ENCODE measurements around the gene KEAP1.

Gene KEAP1

DNA sequence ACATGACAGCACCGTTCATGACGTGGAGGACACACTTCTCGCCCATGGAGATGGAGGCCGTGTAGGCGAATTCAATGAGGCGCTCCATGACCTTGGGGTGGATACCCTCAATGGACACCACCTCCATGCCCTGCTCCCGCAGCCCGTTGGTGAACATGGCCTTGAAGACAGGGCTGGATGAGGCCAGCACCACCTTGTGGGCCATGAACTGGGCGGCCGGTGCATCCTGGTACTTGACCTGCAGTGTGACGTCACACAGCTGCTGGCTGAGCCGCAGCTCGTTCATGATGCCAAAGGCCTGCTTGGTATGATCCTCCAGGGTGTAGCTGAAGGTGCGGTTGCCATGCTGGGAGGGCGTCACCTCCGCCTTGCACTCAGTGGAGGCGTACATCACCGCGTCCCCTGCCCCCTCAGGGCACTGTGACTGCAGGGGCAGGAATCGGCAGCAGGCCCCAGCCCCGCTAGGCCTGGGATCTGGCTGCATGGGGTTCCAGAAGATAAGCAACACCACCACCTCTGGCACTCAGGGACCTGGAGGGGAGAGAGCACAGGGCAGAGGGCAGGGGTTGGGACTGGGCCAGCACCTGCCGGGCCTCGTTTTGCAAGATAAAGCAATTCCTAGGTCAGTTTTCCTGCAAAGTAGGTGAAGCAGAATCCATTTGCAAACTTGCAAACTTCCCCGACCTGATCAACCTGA lies 3.5 kb downstream of the KEAP1 start:
- peaks cover 5% of the 10 kb centered on the region for H3K4me1 ChIP-seq (ENCODE audit: control insufficient read depth, insufficient read depth, low read length)
- H3K27me3 ChIP-seq (ENCODE audit: control insufficient read depth, insufficient read depth, low read length, poor library complexity, severe bottlenecking), result peaks cover 10% of the 10 kb centered on the region
- no peak overlapping the region for H3K4me3 ChIP-seq (ENCODE audit: insufficient read depth, low read depth, low read length)
- H3K9me3 ChIP-seq (ENCODE audit: control insufficient read depth, low read length), result no peaks in the 10 kb centered on the region
- H3K27ac ChIP-seq (ENCODE audit: insufficient read depth, low read depth, low read length, poor library complexity, severe bottlenecking), result no peak overlapping the region
- WGBS, 2 experiments, result 87 to 90% methylated on average over 24 of the region's 24 CpGs
- peaks cover 27% of the 10 kb centered on the region for H3K36me3 ChIP-seq (ENCODE audit: control insufficient read depth, insufficient read depth, low read length)

- no peak overlapping the region for H3K4me3 ChIP-seq (ENCODE audit: insufficient read depth, low read depth, low read length)
- peaks cover 5% of the 10 kb centered on the region for H3K4me1 ChIP-seq (ENCODE audit: control insufficient read depth, insufficient read depth, low read length)
- no peaks in the 10 kb centered on the region for H3K9me3 ChIP-seq (ENCODE audit: control insufficient read depth, low read length)
- H3K36me3 ChIP-seq (ENCODE audit: control insufficient read depth, insufficient read depth, low read length), result peaks cover 27% of the 10 kb centered on the region
- H3K27me3 ChIP-seq (ENCODE audit: control insufficient read depth, insufficient read depth, low read length, poor library complexity, severe bottlenecking), result no peaks in the 10 kb centered on the region
- WGBS, 2 experiments, result 86 to 92% methylated on average over 4 of the region's 4 CpGs
- H3K27ac ChIP-seq (ENCODE audit: insufficient read depth, low read depth, low read length, poor library complexity, severe bottlenecking), result no peak overlapping the region
Observed at GRCh38 chr19:10497371-10497770, 5.8 kb downstream of the KEAP1 start.

GRCh38 chr19:10491472-10492047 lies 11.6 kb downstream of the KEAP1 start:
- Histone ChIP-seq H3K9me3 (ENCODE audit: control insufficient read depth, low read length) (no peaks in the 10 kb centered on the region), H3K36me3 (ENCODE audit: control insufficient read depth, insufficient read depth, low read length) (peaks cover 34% of the 10 kb centered on the region), H3K4me3 (ENCODE audit: insufficient read depth, low read depth, low read length) (no peak overlapping the region), H3K4me1 (ENCODE audit: control insufficient read depth, insufficient read depth, low read length) (no peaks in the 10 kb centered on the region), H3K27ac (ENCODE audit: insufficient read depth, low read depth, low read length, poor library complexity, severe bottlenecking) (no peak overlapping the region), H3K27me3 (ENCODE audit: control insufficient read depth, insufficient read depth, low read length, poor library complexity, severe bottlenecking) (no peaks in the 10 kb centered on the region)
- WGBS, 2 experiments, result 96% methylated on average over 43 of the region's 43 CpGs

GRCh38 chr19:10486551-10486950 lies 16.6 kb downstream of the KEAP1 start:
- Histone ChIP-seq H3K36me3 (ENCODE audit: control insufficient read depth, insufficient read depth, low read length) (peaks cover 31% of the 10 kb centered on the region), H3K4me3 (ENCODE audit: insufficient read depth, low read depth, low read length) (no peak overlapping the region), H3K27ac (ENCODE audit: insufficient read depth, low read depth, low read length, poor library complexity, severe bottlenecking) (no peak overlapping the region), H3K9me3 (ENCODE audit: control insufficient read depth, low read length) (no peaks in the 10 kb centered on the region), H3K27me3 (ENCODE audit: control insufficient read depth, insufficient read depth, low read length, poor library complexity, severe bottlenecking) (no peaks in the 10 kb centered on the region), H3K4me1 (ENCODE audit: control insufficient read depth, insufficient read depth, low read length) (no peaks in the 10 kb centered on the region)
- WGBS, 2 experiments, result 94 to 96% methylated on average over 13 of the region's 13 CpGs

DNA sequence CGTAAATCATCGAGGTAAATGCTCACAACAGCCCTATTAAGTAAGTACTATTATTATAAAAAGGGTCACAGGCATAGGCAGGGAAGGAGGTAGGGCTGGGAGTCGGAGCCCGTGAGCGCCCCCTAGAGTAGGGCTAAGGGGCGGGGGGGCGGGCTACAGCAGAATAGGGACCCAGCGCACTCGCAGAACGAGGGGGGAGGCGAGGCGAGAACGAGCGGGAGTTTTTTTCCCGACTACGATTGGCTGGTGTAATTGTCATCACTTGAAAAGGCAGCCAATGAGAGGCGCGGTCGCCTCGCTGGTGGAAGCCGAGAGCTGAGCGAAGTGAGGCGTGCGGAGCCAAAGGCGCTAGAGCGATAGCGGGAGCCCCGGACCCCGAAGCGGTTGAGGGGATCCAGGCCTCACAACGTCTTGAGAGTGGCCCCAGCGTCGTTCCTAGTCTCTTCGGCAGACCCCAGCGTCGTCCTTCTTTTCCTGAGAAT lies 24.2 kb downstream of the KEAP1 start:
- Histone ChIP-seq H3K4me1 (ENCODE audit: control insufficient read depth, insufficient read depth, low read length) (no peaks in the 10 kb centered on the region), H3K27ac (ENCODE audit: insufficient read depth, low read depth, low read length, poor library complexity, severe bottlenecking) (no peak overlapping the region), H3K4me3 (ENCODE audit: insufficient read depth, low read depth, low read length) (no peak overlapping the region), H3K27me3 (ENCODE audit: control insufficient read depth, insufficient read depth, low read length, poor library complexity, severe bottlenecking) (peaks cover 14% of the 10 kb centered on the region), H3K36me3 (ENCODE audit: control insufficient read depth, insufficient read depth, low read length) (no peaks in the 10 kb centered on the region), H3K9me3 (ENCODE audit: control insufficient read depth, low read length) (no peaks in the 10 kb centered on the region)
- WGBS, 2 experiments, result 6 to 7% methylated on average over 34 to 36 of the region's 36 CpGs

GRCh38 chr19:10478476-10478875 lies 24.7 kb downstream of the KEAP1 start:
- Histone ChIP-seq H3K4me3 (ENCODE audit: insufficient read depth, low read depth, low read length) (no peak overlapping the region), H3K27ac (ENCODE audit: insufficient read depth, low read depth, low read length, poor library complexity, severe bottlenecking) (no peak overlapping the region)
- WGBS, 2 experiments, result 50 to 57% methylated on average over 3 to 4 of the region's 5 CpGs

GRCh38 chr19:10474962-10475451 lies 28.1 kb downstream of the KEAP1 start:
- H3K9me3 ChIP-seq (ENCODE audit: control insufficient read depth, low read length), result no peaks in the 10 kb centered on the region
- no peaks in the 10 kb centered on the region for H3K36me3 ChIP-seq (ENCODE audit: control insufficient read depth, insufficient read depth, low read length)
- H3K27me3 ChIP-seq (ENCODE audit: control insufficient read depth, insufficient read depth, low read length, poor library complexity, severe bottlenecking), result peaks cover 10% of the 10 kb centered on the region
- no peak overlapping the region for H3K4me3 ChIP-seq (ENCODE audit: insufficient read depth, low read depth, low read length)
- no peaks in the 10 kb centered on the region for H3K4me1 ChIP-seq (ENCODE audit: control insufficient read depth, insufficient read depth, low read length)
- H3K27ac ChIP-seq (ENCODE audit: insufficient read depth, low read depth, low read length, poor library complexity, severe bottlenecking), result no peak overlapping the region
- 79 to 83% methylated on average over 6 of the region's 6 CpGs for WGBS, 2 experiments

More at GRCh38 chr19:10478476-10478875, 24.7 kb downstream of the KEAP1 start:
- no peaks in the 10 kb centered on the region for H3K36me3 ChIP-seq (ENCODE audit: control insufficient read depth, insufficient read depth, low read length)
- H3K4me1 ChIP-seq (ENCODE audit: control insufficient read depth, insufficient read depth, low read length), result no peaks in the 10 kb centered on the region
- peaks cover 14% of the 10 kb centered on the region for H3K27me3 ChIP-seq (ENCODE audit: control insufficient read depth, insufficient read depth, low read length, poor library complexity, severe bottlenecking)
- H3K9me3 ChIP-seq (ENCODE audit: control insufficient read depth, low read length), result no peaks in the 10 kb centered on the region

DNA sequence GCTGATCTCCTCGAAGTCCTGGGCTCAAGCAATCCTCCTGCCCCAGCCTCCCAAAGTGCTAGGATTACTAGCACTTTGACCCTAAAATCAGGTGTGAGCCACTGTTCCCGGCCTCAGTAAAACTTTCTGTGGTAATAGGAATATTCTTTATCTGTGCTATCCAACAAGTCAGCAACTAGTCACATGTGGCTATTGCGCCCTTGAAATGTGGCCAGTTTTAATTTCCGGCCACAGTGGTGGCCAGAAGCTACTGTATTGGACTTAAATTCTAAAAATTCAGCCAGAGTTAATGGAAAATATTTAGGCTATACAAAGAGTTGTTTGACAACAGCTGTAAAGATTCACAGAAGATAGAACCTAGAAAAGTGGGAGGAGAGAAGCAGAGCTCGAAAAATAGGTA lies 30.0 kb downstream of the KEAP1 start:
- Histone ChIP-seq H3K4me1 (ENCODE audit: control insufficient read depth, insufficient read depth, low read length) (peaks cover 10% of the 10 kb centered on the region), H3K36me3 (ENCODE audit: control insufficient read depth, insufficient read depth, low read length) (no peaks in the 10 kb centered on the region), H3K27me3 (ENCODE audit: control insufficient read depth, insufficient read depth, low read length, poor library complexity, severe bottlenecking) (no peaks in the 10 kb centered on the region), H3K4me3 (ENCODE audit: insufficient read depth, low read depth, low read length) (no peak overlapping the region), H3K9me3 (ENCODE audit: control insufficient read depth, low read length) (no peaks in the 10 kb centered on the region), H3K27ac (ENCODE audit: insufficient read depth, low read depth, low read length, poor library complexity, severe bottlenecking) (no peak overlapping the region)
- WGBS, 2 experiments, result 89 to 94% methylated on average over 5 of the region's 5 CpGs

DNA sequence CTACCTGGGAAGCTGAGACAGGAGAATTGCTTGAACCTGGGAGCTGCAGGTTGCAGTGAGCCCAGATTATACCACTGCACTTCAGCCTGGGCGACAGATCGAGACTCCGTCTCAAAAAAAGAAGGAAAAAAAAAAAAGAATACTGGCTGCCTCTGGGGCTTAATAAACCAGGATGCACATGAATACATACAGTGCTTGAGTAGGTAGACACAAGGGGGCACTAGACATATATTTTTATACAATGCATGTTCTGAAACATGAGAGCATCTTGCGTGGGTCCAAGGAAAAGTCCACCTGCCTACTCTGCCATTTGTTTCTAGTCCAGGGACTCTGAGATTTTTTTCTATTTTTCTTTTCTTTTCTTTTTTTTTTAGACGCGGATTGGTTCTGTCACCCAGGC lies 31.2 kb downstream of the KEAP1 start:
- no peak overlapping the region for H3K4me3 ChIP-seq (ENCODE audit: insufficient read depth, low read depth, low read length)
- 89 to 91% methylated on average over 6 of the region's 6 CpGs for WGBS, 2 experiments

DNA sequence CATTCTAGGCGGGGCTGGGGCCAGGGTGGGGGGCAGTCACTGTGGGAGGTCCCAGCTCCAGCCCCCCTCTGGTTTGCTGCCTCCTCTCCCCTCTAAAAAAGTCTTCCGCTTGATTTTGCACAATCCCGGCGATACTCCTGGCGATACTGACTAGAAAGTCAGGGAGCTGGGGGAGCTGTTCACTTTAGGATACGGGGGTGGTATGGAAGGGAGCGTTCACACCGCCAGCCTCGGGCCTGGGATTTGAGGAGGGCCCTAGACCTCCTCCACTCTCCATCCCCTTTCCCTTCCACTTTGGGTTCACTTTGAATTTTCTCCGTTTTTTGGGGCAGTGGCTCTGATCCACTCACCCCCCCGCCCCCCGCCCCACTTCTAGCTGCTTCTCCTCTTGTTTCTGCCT lies 35.0 kb downstream of the KEAP1 start:
- Histone ChIP-seq H3K27ac (ENCODE audit: insufficient read depth, low read depth, low read length, poor library complexity, severe bottlenecking) (no peak overlapping the region), H3K4me1 (ENCODE audit: control insufficient read depth, insufficient read depth, low read length) (peaks cover 15% of the 10 kb centered on the region), H3K4me3 (ENCODE audit: insufficient read depth, low read depth, low read length) (no peak overlapping the region), H3K9me3 (ENCODE audit: control insufficient read depth, low read length) (no peaks in the 10 kb centered on the region), H3K27me3 (ENCODE audit: control insufficient read depth, insufficient read depth, low read length, poor library complexity, severe bottlenecking) (no peaks in the 10 kb centered on the region), H3K36me3 (ENCODE audit: control insufficient read depth, insufficient read depth, low read length) (no peaks in the 10 kb centered on the region)
- WGBS, 2 experiments, result 69 to 78% methylated on average over 10 to 11 of the region's 12 CpGs

More for the DNA sequence above, 31.2 kb downstream of the KEAP1 start:
- H3K27ac ChIP-seq (ENCODE audit: insufficient read depth, low read depth, low read length, poor library complexity, severe bottlenecking), result no peak overlapping the region
- peaks cover 15% of the 10 kb centered on the region for H3K4me1 ChIP-seq (ENCODE audit: control insufficient read depth, insufficient read depth, low read length)
- H3K36me3 ChIP-seq (ENCODE audit: control insufficient read depth, insufficient read depth, low read length), result no peaks in the 10 kb centered on the region
- H3K9me3 ChIP-seq (ENCODE audit: control insufficient read depth, low read length), result no peaks in the 10 kb centered on the region
- H3K27me3 ChIP-seq (ENCODE audit: control insufficient read depth, insufficient read depth, low read length, poor library complexity, severe bottlenecking), result no peaks in the 10 kb centered on the region

All from ectodermal cell (in vitro differentiated cells).